Activated CD8-positive, alpha-beta memory T cell treated with anti-CD3 and anti-CD28 coated beads for 24 hours (primary cell): Measurements from ENCODE around the gene ROR1.

Source experiments
- DNase-seq: peaks from one replicate; pipeline ENCODE4 v3.0.0-alpha.2; 2020

The ROR1 gene

GRCh38 chr1:63982201-63982600 lies 208.4 kb downstream of the ROR1 start:
- DNase-seq: no peak

- DNase-seq: no peak
Observed at GRCh38 chr1:63983391-63984256, 209.8 kb downstream of the ROR1 start.

GRCh38 chr1:63984257-63984929 lies 210.6 kb downstream of the ROR1 start:
- DNase-seq: no peak

- DNase-seq: no peak
Observed at GRCh38 chr1:63984930-63985290, 211.1 kb downstream of the ROR1 start.

- no peak for DNase-seq
Observed at GRCh38 chr1:63987014-63987627, 213.3 kb downstream of the ROR1 start.

GRCh38 chr1:63987628-63988024 lies 213.8 kb downstream of the ROR1 start:
- no peak for DNase-seq

GRCh38 chr1:63988941-63989340 lies 215.1 kb downstream of the ROR1 start:
- no peak for DNase-seq

GRCh38 chr1:63991685-63992084 lies 217.9 kb downstream of the ROR1 start:
- DNase-seq: no peak

GRCh38 chr1:64000021-64000420 lies 226.2 kb downstream of the ROR1 start:
- no peak for DNase-seq

- no peak for DNase-seq
Observed at GRCh38 chr1:64001038-64001437, 227.2 kb downstream of the ROR1 start.

- DNase-seq: no peak
Observed at GRCh38 chr1:64004451-64005025, 230.7 kb downstream of the ROR1 start.

- no peak for DNase-seq
Observed at GRCh38 chr1:64005801-64006200, 232.0 kb downstream of the ROR1 start.

GRCh38 chr1:64006276-64007051 lies 232.6 kb downstream of the ROR1 start:
- DNase-seq: no peak

GRCh38 chr1:64010316-64010715 lies 236.5 kb downstream of the ROR1 start:
- no peak for DNase-seq

- no peak for DNase-seq
Observed at GRCh38 chr1:64013395-64013794, 239.6 kb downstream of the ROR1 start.

GRCh38 chr1:64019818-64020217 lies 246.0 kb downstream of the ROR1 start:
- no peak for DNase-seq

GRCh38 chr1:64021066-64021465 lies 247.2 kb downstream of the ROR1 start:
- DNase-seq: no peak

GRCh38 chr1:64025051-64025450 lies 251.2 kb downstream of the ROR1 start:
- no peak for DNase-seq

- DNase-seq: no peak
Observed at GRCh38 chr1:64029037-64029436, 255.2 kb downstream of the ROR1 start.

- DNase-seq: no peak
Observed at GRCh38 chr1:64030411-64030810, 256.6 kb downstream of the ROR1 start.

GRCh38 chr1:64031236-64031635 lies 257.4 kb downstream of the ROR1 start:
- DNase-seq: no peak

- DNase-seq: no peak
Observed at GRCh38 chr1:64033667-64034220, 259.9 kb downstream of the ROR1 start.

- no peak for DNase-seq
Observed at GRCh38 chr1:64036549-64036948, 262.7 kb downstream of the ROR1 start.
